NCI-H446 treated with DMSO at 0.1 percent for 48 hours (cell line): Measurements from ENCODE around the gene LANCL2.
"Not testable (repeated sequence)": the region's sequence is repeated elsewhere in the genome, so short reads cannot be mapped to it uniquely, and the experiment has no call there.

Experiments
- DNase-seq: peaks from one replicate; lab custom pipeline; 2025; lab: John Stamatoyannopoulos, UW

The LANCL2 gene

GRCh38 chr7:55402506-55402905, 37.4 kb downstream of the LANCL2 start:
- not testable (repeated sequence) for DNase-seq

- DNase-seq: no peak
Observed at GRCh38 chr7:55405856-55406541, 40.9 kb downstream of the LANCL2 start.

GRCh38 chr7:55409482-55410225, 44.5 kb downstream of the LANCL2 start:
- no peak for DNase-seq

GRCh38 chr7:55410667-55411239, 45.6 kb downstream of the LANCL2 start:
- DNase-seq: no peak

- DNase-seq: no peak
Observed at GRCh38 chr7:55411844-55412243, 46.7 kb downstream of the LANCL2 start.

- DNase-seq: no peak
Observed at GRCh38 chr7:55413442-55413841, 48.3 kb downstream of the LANCL2 start.

GRCh38 chr7:55415173-55415778, 50.1 kb downstream of the LANCL2 start:
- peak; percentile 40 for DNase-seq

GRCh38 chr7:55417456-55417855, 52.3 kb downstream of the LANCL2 start:
- DNase-seq: not testable (repeated sequence)

- DNase-seq: no peak
Observed at GRCh38 chr7:55420530-55420929, 55.4 kb downstream of the LANCL2 start.

GRCh38 chr7:55423277-55423711, 58.2 kb downstream of the LANCL2 start:
- no peak for DNase-seq

- no peak for DNase-seq
Observed at GRCh38 chr7:55423891-55424290, 58.8 kb downstream of the LANCL2 start.

- no peak for DNase-seq
Observed at GRCh38 chr7:55425141-55425752, 60.1 kb downstream of the LANCL2 start.

GRCh38 chr7:55426676-55427075, 61.5 kb downstream of the LANCL2 start:
- DNase-seq: no peak

- no peak for DNase-seq
Observed at GRCh38 chr7:55427342-55427741, 62.2 kb downstream of the LANCL2 start.

- DNase-seq: no peak
Observed at GRCh38 chr7:55427800-55428199, 62.7 kb downstream of the LANCL2 start.

- no peak for DNase-seq
Observed at GRCh38 chr7:55429835-55430499, 64.8 kb downstream of the LANCL2 start.

GRCh38 chr7:55431898-55432297, 66.8 kb downstream of the LANCL2 start:
- DNase-seq: no peak

- no peak for DNase-seq
Observed at GRCh38 chr7:55432506-55432905, 67.4 kb downstream of the LANCL2 start.

- no peak for DNase-seq
Observed at GRCh38 chr7:55432939-55433784, 68.0 kb downstream of the LANCL2 start.

GRCh38 chr7:55435466-55435865, 70.3 kb downstream of the LANCL2 start:
- DNase-seq: no peak

- DNase-seq: no peak
Observed at GRCh38 chr7:55436457-55436856, 71.3 kb downstream of the LANCL2 start.
